ENCODE data around the gene AJM1. TPM values are rescaled to one million over a fixed set of nuclear protein-coding genes. Genes with fewer than 3 reads are reported as not detected.

Gene AJM1
- total and polyA plus RNA-seq, 2 of the 8 experiments (the other 6 are each of a cell fraction or from before 2014, with no cell fraction given), result 0.12 to 0.97 TPM

DNA sequence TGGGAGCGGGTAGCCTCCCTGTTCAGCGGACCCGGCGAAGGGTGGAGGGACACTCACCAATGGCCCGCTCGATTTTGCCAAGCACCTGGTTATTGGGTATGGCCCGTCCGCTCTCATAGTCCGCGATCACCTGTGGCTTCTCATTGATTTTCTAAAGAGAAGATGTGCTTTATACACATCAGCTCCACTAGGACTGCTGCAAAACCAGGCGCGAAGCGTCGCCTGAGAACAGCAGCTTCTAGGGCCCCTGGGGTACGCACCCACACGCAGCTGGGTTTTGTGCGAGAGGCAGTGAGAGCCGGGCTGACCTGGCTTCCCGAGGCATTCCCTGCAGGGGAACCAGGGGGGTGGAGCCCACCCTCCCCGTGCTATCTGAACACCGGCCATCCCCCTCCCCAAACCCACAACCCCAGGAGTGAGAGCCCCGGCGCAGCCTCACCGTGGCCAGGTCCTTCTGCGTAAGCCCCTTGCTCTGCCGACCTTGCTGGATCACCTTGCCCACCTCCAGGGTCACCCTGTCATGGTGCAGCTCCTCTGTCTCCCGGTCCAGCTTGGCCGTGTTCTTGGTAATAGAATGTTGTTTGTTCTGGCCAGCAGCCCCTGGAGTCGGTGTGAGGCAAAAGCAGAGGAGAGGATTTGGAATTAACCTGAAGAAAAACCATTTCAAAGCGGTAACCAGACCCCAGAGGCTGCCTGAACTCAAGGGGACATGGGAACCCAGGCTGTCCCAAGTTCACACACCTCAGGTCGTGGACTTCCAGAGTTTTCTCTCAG, 20.8 kb downstream of the AJM1 start (continued):
- TF ChIP-seq, protein P1, sequence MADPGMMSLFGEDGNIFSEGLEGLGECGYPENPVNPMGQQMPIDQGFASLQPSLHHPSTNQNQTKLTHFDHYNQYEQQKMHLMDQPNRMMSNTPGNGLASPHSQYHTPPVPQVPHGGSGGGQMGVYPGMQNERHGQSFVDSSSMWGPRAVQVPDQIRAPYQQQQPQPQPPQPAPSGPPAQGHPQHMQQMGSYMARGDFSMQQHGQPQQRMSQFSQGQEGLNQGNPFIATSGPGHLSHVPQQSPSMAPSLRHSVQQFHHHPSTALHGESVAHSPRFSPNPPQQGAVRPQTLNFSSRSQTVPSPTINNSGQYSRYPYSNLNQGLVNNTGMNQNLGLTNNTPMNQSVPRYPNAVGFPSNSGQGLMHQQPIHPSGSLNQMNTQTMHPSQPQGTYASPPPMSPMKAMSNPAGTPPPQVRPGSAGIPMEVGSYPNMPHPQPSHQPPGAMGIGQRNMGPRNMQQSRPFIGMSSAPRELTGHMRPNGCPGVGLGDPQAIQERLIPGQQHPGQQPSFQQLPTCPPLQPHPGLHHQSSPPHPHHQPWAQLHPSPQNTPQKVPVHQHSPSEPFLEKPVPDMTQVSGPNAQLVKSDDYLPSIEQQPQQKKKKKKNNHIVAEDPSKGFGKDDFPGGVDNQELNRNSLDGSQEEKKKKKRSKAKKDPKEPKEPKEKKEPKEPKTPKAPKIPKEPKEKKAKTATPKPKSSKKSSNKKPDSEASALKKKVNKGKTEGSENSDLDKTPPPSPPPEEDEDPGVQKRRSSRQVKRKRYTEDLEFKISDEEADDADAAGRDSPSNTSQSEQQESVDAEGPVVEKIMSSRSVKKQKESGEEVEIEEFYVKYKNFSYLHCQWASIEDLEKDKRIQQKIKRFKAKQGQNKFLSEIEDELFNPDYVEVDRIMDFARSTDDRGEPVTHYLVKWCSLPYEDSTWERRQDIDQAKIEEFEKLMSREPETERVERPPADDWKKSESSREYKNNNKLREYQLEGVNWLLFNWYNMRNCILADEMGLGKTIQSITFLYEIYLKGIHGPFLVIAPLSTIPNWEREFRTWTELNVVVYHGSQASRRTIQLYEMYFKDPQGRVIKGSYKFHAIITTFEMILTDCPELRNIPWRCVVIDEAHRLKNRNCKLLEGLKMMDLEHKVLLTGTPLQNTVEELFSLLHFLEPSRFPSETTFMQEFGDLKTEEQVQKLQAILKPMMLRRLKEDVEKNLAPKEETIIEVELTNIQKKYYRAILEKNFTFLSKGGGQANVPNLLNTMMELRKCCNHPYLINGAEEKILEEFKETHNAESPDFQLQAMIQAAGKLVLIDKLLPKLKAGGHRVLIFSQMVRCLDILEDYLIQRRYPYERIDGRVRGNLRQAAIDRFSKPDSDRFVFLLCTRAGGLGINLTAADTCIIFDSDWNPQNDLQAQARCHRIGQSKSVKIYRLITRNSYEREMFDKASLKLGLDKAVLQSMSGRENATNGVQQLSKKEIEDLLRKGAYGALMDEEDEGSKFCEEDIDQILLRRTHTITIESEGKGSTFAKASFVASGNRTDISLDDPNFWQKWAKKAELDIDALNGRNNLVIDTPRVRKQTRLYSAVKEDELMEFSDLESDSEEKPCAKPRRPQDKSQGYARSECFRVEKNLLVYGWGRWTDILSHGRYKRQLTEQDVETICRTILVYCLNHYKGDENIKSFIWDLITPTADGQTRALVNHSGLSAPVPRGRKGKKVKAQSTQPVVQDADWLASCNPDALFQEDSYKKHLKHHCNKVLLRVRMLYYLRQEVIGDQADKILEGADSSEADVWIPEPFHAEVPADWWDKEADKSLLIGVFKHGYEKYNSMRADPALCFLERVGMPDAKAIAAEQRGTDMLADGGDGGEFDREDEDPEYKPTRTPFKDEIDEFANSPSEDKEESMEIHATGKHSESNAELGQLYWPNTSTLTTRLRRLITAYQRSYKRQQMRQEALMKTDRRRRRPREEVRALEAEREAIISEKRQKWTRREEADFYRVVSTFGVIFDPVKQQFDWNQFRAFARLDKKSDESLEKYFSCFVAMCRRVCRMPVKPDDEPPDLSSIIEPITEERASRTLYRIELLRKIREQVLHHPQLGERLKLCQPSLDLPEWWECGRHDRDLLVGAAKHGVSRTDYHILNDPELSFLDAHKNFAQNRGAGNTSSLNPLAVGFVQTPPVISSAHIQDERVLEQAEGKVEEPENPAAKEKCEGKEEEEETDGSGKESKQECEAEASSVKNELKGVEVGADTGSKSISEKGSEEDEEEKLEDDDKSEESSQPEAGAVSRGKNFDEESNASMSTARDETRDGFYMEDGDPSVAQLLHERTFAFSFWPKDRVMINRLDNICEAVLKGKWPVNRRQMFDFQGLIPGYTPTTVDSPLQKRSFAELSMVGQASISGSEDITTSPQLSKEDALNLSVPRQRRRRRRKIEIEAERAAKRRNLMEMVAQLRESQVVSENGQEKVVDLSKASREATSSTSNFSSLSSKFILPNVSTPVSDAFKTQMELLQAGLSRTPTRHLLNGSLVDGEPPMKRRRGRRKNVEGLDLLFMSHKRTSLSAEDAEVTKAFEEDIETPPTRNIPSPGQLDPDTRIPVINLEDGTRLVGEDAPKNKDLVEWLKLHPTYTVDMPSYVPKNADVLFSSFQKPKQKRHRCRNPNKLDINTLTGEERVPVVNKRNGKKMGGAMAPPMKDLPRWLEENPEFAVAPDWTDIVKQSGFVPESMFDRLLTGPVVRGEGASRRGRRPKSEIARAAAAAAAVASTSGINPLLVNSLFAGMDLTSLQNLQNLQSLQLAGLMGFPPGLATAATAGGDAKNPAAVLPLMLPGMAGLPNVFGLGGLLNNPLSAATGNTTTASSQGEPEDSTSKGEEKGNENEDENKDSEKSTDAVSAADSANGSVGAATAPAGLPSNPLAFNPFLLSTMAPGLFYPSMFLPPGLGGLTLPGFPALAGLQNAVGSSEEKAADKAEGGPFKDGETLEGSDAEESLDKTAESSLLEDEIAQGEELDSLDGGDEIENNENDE (IDR thresholded peaks at IDR 0.05; ENCODE audit: insufficient replicate concordance, low read length), result no peak
- TF ChIP-seq CTBP2 (IDR thresholded peaks at IDR 0.05; ENCODE audit: borderline replicate concordance, insufficient read depth, insufficient read length, low read length) (no peak), KDM5A (IDR thresholded peaks at IDR 0.05; ENCODE audit: low read length) (no peak), SUZ12 (IDR thresholded peaks at IDR 0.05; ENCODE audit: low read length) (no peak), TAF1 (IDR thresholded peaks at IDR 0.05; ENCODE audit: low read depth, low read length) (no peak), NANOG (IDR thresholded peaks at IDR 0.05; ENCODE audit: insufficient read depth, low read depth, low read length, poor library complexity, severe bottlenecking) (no peak), HDAC2 (IDR thresholded peaks at IDR 0.05; ENCODE audit: borderline replicate concordance in 1 of 2, low read depth in 2 of 2, low read length in 2 of 2) (no peak), SAP30 (IDR thresholded peaks at IDR 0.05; ENCODE audit: insufficient read depth, insufficient replicate concordance, low read length) (no peak), EP300 (IDR thresholded peaks at IDR 0.05; ENCODE audit: borderline replicate concordance in 1 of 2, low read depth in 2 of 2, low read length in 2 of 2) (no peak)

Data from H1 (cell line).